Psoas muscle (tissue), 8 donors: ENCODE results near the gene IFNGR1. TPM values are rescaled to one million over a fixed set of nuclear protein-coding genes. Genes with fewer than 3 reads are reported as not detected.

Source experiments
- ATAC-seq, 4 donors: fragments of 200-7000 bp; cut with Tn5 transposase; one replicate each; pipeline ENCODE4 v1.9.1; 2020; ENCODE audit warnings: moderate library complexity in 3 of 4, mild to moderate bottlenecking in 2 of 4
- DNase-seq, 2 donors: peaks; one replicate each; pipeline ENCODE4 v3.0.0-alpha.2; 2020
- H3K27ac ChIP-seq: fragments of 200-600 bp; one replicate; pipeline ENCODE4 v1.8.0; 2022
- H3K27me3 ChIP-seq, 3 donors: fragments of 200-600 bp in 1 of 3; one replicate each; pipeline versions ENCODE4 v1.6.1 to v1.8.0; 2013 to 2022; ENCODE audit warnings: low read length in 2 of 3, mild to moderate bottlenecking in 2 of 3, moderate library complexity in 1 of 3; ENCODE audit not compliant: insufficient read depth in 3 of 3
- H3K36me3 ChIP-seq, 2 donors: fragments of 200-600 bp in 1 of 2; one replicate each; pipeline versions ENCODE4 v1.6.1 to v1.8.0; 2013 to 2022; ENCODE audit warnings: low read depth in 1 of 2, mild to moderate bottlenecking in 1 of 2, moderate library complexity in 1 of 2; ENCODE audit not compliant: insufficient read depth in 1 of 2
- H3K4me1 ChIP-seq: fragments of 200-600 bp; one replicate; pipeline ENCODE4 v1.8.0; 2022
- H3K4me3 ChIP-seq: fragments of 200-600 bp; one replicate; pipeline ENCODE4 v1.8.0; 2022; ENCODE audit warnings: mild to moderate bottlenecking
- H3K9me3 ChIP-seq: fragments of 200-600 bp; one replicate; pipeline ENCODE4 v1.8.0; 2022
- WGBS, 3 donors: extraction: QIAGEN DNeasy Blood & Tissue Kit; methylation state at CpG; one replicate each; pipeline versions ENCODE4 v1.1.6 to v1.1.7; 2013; 5-methylcytosine and 5-hydroxymethylcytosine counted together
- intact Hi-C, 2 donors: fragments of 100-400 bp; cut with DNase I; formaldehyde crosslinking; loops; one replicate each; pipeline versions ENCODE4 v1.11.0 to v1.14.2; 2022
- polyA plus RNA-seq, 3 donors: library from polyadenylated mRNA; stranded (reverse); fragments of 200-250 nt; gene quantifications; one replicate each; pipeline ENCODE4 v1.2.3, GENCODE V29; 2013
- total RNA-seq, 4 donors: library from RNA; stranded (reverse); fragmentation: NEBNext Ultra II Directional in 2 of 4; extraction: Animal tissue kit (Norgen Biotek cat#: 25700) in 2 of 4; gene quantifications; one replicate each; pipeline versions ENCODE4 v1.2.1 to v1.2.4, GENCODE V29; 2021 to 2023
- TF ChIP-seq, protein P1 (sequence below): fragments of 200-600 bp; IDR thresholded peaks from one replicate; pipeline ENCODE4 v1.8.0; 2022; ENCODE audit warnings: antibody characterized with exemption
- donor health status: healthy with polysubstance abuse.
- donor health status: DM: no; HTN: no; CAD: no; lungs with moderate emphysema.
- donor health status: Bipolar disorder and iron deficiency.
- donor health status: healthy.
- donor health status: DM: yes; HTN: yes; CAD: no.
- donor health status: DM: no; HTN: no; CAD: no.
- donor health status: DM: no; HTN: no; CAD: no.
- donor health status: DM: yes; HTN: yes; CAD: no.

The IFNGR1 gene
- total and polyA plus RNA-seq, 7 donors = 36.9 to 122 (median 50.7) TPM

DNA sequence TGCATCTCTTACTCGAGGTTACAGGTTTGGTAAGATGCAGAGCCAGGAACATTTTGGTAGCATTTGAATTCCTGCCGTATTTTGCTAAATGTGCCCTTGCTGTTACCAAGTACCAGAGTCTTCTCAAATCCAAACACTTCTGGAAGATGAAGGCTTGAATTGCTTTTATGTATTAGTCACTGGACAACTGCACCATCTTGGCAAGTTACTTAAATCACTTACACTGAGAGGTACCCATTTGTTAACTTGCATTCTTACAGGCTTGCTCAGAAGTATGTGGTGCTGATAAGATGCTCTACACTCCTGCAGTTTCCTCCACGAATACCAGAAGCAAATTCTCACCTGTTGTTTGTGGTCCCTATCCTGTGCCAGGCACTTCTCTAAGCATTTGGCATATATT, 58.4 kb downstream of the IFNGR1 start:
- H3K9me3 ChIP-seq = no peaks in the 10 kb centered on the region
- H3K4me1 ChIP-seq = no peaks in the 10 kb centered on the region
- intact Hi-C loops = no loop called here
- ATAC-seq = no peak
- WGBS, 3 donors = 65 to 76% (median 68%) methylated on average over 3 of the region's 3 CpGs
- H3K36me3 ChIP-seq = no peaks in the 10 kb centered on the region
- no peaks in the 10 kb centered on the region for H3K27me3 ChIP-seq
- no peak for DNase-seq
- H3K27ac ChIP-seq = no peak overlapping the region
- TF ChIP-seq, protein P1, sequence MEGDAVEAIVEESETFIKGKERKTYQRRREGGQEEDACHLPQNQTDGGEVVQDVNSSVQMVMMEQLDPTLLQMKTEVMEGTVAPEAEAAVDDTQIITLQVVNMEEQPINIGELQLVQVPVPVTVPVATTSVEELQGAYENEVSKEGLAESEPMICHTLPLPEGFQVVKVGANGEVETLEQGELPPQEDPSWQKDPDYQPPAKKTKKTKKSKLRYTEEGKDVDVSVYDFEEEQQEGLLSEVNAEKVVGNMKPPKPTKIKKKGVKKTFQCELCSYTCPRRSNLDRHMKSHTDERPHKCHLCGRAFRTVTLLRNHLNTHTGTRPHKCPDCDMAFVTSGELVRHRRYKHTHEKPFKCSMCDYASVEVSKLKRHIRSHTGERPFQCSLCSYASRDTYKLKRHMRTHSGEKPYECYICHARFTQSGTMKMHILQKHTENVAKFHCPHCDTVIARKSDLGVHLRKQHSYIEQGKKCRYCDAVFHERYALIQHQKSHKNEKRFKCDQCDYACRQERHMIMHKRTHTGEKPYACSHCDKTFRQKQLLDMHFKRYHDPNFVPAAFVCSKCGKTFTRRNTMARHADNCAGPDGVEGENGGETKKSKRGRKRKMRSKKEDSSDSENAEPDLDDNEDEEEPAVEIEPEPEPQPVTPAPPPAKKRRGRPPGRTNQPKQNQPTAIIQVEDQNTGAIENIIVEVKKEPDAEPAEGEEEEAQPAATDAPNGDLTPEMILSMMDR = no peak
- no peak overlapping the region for H3K4me3 ChIP-seq

DNA sequence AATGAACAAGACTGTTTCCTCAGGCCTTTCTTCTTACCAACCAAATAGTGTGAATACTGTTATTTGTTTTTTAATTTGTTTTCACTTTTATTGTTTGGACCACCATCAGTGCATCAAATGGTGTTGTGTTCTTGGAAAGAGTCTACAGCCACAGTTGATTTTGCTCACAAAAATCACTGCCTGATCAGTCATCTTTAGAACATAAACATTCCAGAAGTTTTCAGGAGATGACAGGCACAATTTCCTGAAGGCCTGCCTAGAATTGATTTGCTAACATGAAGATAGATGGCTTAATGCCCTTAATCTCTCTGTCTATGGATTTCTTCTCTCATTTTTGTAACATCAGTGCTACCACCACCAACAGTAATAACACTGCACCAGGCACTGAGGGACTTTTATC, 59.3 kb downstream of the IFNGR1 start:
- TF ChIP-seq, protein P1 = no peak
- ATAC-seq (no peak), DNase-seq (no peak)
- H3K4me1 ChIP-seq = no peaks in the 10 kb centered on the region
- no peak overlapping the region for H3K4me3 ChIP-seq
- H3K36me3 ChIP-seq = no peaks in the 10 kb centered on the region
- no peaks in the 10 kb centered on the region for H3K27me3 ChIP-seq
- intact Hi-C loops = no loop called here
- no peak overlapping the region for H3K27ac ChIP-seq
- H3K9me3 ChIP-seq = no peaks in the 10 kb centered on the region

DNA sequence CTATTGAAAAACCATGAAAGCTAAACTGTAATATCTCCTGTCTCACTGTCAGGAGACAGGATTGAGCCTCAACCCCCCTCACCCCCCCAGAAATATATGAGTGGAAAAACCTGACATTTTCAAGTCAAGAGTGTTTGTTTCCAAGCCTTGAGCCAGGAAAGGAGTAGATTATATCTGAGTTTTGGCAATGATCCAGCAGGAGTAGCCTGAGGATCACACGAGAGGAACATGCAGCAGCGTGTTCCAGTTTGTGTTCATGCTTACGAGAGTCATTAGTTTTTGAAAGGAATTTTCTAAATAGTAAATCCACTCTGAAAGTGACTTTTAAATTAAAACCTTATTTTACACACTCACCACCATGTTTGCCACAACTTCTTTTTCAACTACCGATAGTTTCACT, 61.6 kb downstream of the IFNGR1 start:
- TF ChIP-seq, protein P1 = no peak
- 46 to 58% (median 50%) methylated on average over 4 of the region's 4 CpGs for WGBS, 3 donors
- H3K4me3 ChIP-seq = no peak overlapping the region
- intact Hi-C loops = no loop called here
- H3K27ac ChIP-seq = no peak overlapping the region
- H3K4me1 ChIP-seq = no peaks in the 10 kb centered on the region
- H3K9me3 ChIP-seq = no peaks in the 10 kb centered on the region
- no peaks in the 10 kb centered on the region for H3K36me3 ChIP-seq
- ATAC-seq = no peak
- H3K27me3 ChIP-seq = no peaks in the 10 kb centered on the region
- no peak for DNase-seq

DNA sequence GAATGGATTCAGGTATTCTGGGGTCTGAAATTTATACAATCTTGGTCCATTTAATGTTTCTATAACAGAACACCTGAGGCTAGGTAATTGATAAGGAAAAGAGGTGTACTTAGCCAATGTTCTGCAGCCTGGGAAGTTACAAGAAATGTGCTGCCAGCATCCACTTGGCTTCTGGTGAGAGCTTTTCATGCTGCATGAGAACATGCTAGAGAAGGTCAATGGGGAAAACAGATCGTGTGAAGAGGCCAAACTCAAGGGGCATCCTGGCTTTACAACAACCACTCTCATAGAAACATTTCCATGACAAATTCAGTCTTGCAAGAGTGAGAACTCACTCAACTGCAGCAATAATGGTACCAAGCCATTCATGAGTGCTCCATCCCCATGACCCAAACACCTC, 62.5 kb downstream of the IFNGR1 start:
- 54 to 67% (median 61%) methylated on average over 1 of the region's 1 CpG for WGBS, 3 donors
- Histone ChIP-seq H3K4me3 (no peak overlapping the region), H3K4me1 (no peaks in the 10 kb centered on the region), H3K27ac (no peak overlapping the region), H3K36me3 (no peaks in the 10 kb centered on the region), H3K9me3 (no peaks in the 10 kb centered on the region), H3K27me3 (no peaks in the 10 kb centered on the region)
- TF ChIP-seq, protein P1 = no peak
- DNase-seq = no peak
- intact Hi-C loops = no loop called here
- no peak for ATAC-seq

DNA sequence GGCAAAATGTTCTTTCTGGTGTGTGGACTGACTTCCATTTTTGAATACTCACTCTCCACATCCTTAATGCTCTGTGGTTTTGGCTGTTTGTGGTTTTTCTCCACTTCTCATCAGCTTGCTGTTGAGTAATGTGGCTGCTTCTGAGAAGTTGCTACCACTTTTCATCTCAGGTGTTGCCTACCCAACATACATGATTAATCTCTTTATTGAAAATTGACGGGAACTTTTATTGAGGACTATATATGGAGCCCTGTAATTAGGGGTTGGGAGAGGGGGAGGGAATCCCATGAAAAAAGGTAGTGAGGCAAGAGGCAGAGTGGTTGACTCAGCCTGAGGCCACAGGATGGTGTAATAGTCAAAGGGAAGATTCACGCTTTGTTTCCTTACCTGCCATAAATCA, 63.4 kb downstream of the IFNGR1 start:
- WGBS, 3 donors = 89 to 94% (median 89%) methylated on average over 2 of the region's 2 CpGs
- Histone ChIP-seq H3K36me3 (no peaks in the 10 kb centered on the region), H3K27ac (no peak overlapping the region), H3K9me3 (no peaks in the 10 kb centered on the region), H3K4me3 (no peak overlapping the region), H3K4me1 (no peaks in the 10 kb centered on the region), H3K27me3 (no peaks in the 10 kb centered on the region)
- DNase-seq = no peak
- TF ChIP-seq, protein P1 = no peak
- ATAC-seq = no peak
- intact Hi-C loops = no loop called here
